SHP77 (cell line): ENCODE measurements around the gene POFUT2.

Experiments
- DNase-seq, 2 experiments: peaks; one replicate each; lab custom pipeline; 2025; lab: John Stamatoyannopoulos, UW

POFUT2 gene

GRCh38 chr21:45248301-45248892, 39.3 kb downstream of the POFUT2 start:
- no peak for DNase-seq

GRCh38 chr21:45246386-45247320, 41.0 kb downstream of the POFUT2 start:
- DNase-seq: no peak

DNA sequence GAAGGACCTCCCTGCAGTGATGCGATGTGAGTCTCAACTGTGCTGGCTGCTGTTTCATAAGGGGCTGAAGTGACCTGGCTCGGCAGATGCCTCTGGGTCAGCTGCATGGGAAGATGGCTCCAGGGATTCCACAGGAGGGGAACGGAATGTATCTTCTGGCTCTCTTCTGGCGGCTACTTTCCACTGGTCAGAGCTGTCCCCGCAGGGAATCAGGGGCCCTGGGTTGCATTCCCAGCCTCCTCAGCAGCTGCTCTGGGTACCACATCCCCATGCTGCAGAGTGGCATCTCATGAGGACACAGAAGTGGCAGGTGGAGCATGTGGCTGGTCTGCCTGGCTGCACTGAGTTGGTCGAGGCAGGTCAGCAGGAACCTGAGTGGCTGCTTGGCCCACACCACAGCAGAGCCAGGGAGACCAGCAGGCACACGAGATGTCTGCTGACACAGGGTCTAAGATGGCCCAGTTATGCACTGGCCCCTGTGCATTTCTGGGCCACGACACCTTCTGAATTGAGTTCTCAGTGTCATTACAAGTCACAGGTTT, 42.8 kb downstream of the POFUT2 start:
- DNase-seq: no peak

GRCh38 chr21:45243603-45244002, 44.1 kb downstream of the POFUT2 start:
- DNase-seq: no peak

DNA sequence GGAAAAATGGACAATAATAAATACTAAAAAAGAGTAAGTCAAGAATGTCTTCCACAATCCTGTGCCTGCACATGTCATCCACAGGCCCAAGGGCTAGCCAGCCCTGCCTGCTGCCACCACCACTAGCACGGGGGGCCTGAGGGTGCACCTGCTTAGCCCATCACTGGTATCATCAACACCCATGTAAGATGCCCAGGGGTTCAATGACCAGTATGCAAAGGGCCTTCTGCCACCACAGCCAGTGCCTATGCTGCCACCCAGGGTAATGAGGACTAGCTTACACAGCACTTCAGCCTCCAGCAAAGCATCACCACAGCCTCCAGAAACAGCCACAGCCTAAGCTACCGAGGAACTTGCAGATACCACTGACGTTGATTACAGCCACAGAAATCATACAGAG, 46.3 kb downstream of the POFUT2 start:
- no peak for DNase-seq

- DNase-seq: no peak
Observed at GRCh38 chr21:45237401-45237800, 50.3 kb downstream of the POFUT2 start.

- peak in 1 of 2 experiments; percentile 22 for DNase-seq
Observed at GRCh38 chr21:45236481-45236880, 51.2 kb downstream of the POFUT2 start.

- no peak for DNase-seq
Observed at GRCh38 chr21:45235488-45235887, 52.2 kb downstream of the POFUT2 start.

DNA sequence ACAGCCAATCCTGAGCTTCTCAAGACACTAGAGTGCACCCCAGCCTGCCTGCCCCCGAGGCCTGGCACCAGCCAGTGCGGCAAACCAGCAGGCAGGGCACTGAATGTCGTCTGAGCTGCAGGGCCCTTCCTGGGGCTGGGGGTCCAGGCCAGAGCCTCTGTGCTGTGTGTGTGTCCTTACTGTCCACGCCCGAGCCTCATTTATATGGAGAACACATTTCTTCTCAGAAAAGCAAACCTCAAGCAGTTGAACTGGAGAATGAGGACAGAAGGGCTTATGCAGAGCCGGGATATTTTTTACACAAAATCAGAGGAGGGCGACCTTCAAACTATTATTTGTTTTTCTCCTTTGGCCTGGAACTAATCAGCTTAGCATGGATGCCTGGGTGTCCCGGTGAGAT, 52.7 kb downstream of the POFUT2 start:
- no peak for DNase-seq

DNA sequence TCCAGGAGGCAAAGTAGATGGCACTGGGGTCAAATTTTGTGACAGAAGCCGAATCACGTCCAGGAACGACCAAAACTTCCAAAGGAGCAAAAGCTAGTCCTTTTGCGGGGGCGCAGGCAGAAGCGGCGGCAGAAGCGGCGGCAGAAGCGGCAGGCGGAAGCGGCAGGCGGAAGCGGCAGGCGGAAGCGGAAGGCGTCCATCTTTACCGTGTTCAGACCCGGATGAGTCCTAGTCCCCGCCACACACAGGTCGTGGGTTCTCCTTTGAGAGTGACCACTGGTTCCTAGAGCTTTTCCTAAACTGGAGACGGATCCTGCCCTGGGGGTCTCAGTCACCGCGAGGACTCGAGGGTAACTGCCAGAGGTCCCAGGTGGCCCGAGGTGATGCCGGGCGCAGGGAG, 53.6 kb downstream of the POFUT2 start:
- no peak for DNase-seq

DNA sequence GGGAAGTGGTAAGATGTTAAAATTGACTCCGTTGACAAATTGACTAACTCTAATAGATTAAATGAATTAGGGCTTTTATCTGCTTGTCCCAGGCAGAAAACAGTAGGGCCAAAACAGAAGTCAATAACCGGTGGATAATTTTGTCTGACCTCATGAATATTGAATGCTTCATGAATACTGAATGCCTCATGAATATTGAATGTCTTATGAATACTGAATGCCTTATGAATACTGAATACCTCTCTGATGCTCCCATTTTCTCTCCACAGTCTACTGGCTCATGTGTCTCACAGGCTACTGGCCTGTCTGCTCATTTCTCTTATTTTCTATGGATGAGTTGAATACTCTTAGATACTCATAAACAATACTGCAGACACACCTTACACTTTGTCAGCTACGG, 56.0 kb downstream of the POFUT2 start:
- no peak for DNase-seq

DNA sequence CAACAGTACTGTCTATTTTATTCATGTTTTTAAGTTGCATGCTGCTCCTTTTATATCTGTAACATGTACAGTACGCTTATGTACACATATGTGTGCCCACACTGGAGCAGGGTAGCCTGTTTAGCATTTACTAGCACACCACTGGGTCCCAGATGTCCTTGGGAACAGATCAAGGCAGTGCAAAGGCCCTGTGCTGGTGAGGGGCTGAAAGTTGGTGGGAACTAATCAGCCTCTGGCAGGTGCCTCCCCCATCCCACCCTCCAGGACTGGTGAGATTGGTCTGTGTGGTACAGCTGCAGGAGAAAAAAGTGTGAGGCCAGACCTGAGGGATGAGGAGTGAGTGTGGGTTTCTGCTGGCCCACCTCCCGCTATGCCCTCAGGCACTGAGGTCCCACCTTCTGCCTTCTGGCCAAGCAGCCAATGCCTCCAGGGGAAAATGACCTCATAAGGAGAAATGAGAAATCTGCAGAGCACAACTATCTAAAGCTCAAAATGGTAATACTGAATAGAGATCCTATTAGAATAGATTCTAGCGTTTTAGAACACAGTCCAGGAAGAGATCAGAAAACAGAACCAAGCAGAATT, 58.9 kb downstream of the POFUT2 start:
- no peak for DNase-seq

DNA sequence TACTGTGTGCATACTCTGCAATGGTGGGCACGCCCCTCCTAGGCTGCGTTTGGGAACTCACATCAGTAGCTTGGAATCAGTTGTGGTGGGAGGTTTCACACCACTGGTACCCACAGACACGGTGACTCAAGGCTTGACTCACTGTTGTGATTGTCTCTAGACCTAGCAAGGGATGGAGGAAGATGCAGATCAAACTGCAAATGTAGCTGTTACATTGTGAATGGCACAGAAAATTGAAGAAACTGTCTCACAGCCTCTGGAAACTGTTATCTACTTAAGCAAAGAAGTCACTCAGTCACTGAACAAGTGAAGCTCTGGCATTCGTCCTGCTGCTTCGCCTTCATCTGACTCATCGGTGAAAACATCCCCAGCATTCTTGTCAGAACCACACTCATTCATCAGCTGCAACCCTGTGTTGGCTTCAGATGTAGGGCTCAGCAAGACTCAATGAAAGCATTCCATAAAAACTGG, 59.5 kb downstream of the POFUT2 start:
- DNase-seq: no peak

DNA sequence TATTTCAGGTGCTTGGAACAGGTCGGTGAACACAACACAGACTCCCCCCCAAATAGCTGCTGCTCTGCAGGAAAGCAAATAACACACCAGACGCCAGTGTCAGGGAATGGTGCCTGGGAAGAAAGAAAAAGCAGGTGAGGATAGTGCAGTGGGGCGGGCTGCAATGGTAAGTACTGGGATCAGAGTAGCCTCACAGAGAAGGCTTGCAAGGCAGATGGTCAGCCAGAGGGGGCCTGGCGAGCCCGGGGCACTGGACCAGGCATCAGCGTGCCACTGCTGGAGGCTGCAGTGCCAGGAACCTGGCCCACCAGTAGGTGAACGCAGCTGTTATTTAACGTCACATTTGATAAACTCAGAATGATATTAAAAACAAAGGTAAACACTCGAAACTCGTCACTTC, 60.0 kb downstream of the POFUT2 start:
- DNase-seq: peak; percentile 10 to 36

- no peak for DNase-seq
Observed at GRCh38 chr21:45226540-45227326, 61.0 kb downstream of the POFUT2 start.

DNA sequence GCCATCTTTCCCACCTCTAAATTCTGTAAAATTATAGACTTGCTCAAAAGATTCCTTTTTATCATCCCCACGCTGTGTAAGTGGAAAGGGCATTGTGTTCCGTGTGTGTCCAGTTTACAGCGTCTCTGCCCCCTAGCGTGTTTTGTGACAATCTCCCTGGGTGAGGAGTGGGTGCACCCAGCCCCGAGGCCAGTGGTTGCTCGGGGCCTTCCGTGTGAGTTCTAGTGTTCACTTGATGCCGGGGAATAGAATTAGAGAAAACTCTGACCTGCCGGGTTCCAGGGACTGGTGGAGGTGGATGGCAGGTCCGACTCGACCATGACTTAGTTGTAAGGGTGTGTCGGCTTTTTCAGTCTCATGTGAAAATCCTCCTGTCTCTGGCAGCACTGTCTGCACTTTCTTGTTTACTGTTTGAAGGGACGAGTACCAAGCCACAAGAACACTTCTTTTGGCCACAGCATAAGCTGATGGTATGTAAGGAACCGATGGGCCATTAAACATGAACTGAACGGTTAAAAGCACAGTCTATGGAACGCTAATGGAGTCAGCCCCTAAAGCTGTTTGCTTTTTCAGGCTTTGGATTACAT, 61.9 kb downstream of the POFUT2 start:
- DNase-seq: no peak

DNA sequence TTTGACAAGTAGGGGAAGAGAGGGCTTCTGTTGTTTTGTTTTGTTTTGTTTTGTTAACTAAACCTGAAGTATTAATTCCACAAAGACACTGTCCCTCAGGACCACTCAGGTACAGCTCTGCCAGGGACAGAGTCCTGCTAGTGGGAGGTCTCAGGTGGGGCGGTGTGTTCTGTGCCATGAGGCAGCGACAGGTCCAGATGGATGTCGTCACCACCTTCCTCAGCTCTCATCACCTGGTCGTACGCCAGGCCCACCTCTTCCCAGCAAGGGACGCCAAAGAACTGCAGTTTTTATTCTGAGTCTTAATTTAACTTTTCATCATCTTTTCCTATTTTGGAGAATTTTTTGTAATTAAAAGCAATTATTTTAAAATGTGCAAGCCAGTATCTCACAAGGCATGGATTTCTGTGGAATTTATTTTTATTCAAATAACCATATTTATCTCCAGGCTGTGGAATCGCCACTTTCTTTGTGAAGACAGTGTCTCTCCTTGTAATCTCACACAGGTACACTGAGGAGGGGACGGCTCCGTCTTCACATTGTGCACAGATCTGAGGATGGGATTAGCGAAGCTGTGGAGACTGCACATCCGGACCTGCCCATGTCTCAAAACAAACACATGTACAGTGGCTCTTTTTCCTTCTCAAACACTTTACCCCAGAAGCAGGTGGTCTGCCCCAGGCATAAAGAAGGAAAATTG, 62.5 kb downstream of the POFUT2 start:
- DNase-seq: no peak

DNA sequence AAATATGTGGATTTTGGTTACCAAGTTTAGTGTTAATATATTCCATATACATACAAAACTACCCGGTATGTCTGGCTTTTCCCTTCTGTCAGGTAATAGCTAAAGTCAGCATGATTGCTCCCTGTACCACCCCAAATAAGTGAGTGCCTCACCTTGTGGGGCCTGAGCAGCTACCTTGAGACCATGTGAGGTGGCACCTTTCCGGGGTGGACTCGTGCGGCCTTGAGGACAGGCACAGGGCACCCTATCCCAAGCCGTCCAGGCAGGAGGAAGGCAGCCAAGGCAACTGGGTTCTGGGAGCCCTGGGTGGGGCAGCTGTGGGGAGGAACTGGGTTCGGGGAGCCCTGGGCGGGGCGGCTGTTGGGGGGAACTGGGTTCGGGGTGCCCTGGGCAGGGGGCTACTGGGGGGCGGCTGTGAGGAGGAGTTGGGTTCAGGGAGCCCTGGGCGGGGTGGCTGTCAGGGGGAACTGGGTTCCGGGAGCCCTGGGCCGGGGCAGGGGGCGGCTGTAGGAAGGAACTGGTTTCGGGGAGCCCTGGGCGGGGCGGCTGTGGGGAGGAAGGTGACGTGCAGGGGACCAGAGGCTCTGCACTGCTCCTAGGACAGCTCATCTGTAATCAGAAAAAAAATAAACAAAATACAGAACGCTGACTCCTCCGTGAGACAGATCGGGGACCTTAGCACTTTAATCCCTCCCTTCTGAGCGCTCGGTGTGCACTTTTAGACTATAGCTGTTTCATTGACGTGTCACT, 63.3 kb downstream of the POFUT2 start:
- DNase-seq: no peak

DNA sequence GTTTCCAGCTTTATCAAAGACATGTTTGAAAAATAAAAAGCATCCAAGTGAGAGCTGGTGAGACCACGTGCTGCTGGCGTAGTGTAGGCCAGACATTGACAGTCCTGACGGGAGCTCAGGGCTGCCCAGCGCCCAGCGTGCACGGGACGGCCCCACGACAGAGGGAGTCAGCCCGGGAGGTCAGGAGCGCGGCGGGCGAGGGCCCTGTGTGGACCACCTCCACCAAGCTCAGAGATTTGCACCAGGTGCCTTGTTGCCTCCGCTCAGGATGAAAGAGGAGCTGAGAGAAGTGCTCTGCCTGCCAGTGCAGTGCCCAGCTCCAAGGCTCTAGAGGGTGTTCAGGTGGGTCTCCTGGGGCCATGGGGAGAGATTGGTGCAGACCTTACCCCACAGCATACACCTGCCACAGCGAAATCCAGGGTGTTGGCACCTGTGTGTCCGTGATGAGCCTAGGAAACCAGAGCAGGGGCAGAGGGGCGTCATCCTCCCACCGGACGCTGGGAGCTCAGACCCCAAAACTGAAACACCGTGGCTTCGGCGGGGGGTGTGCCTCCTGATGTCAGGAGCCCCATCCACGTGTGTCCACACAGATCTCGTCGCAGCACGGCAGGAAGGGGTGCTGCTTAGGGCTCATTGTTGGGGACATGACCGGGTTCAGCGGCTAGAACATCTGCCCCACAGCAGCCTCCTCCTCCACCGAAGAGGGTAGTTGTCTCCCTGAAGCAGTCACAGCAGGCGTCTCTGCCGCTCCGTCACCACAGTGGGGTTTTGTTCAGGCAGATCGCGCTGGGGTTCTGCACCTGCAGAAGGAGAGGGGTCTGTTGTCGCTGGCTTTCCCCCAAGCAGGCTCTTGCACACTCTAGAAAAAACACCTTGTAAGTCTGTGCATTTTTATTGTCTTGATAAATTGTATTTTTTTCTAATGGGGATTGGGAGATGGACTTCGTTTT, 64.2 kb downstream of the POFUT2 start:
- no peak for DNase-seq
